Stimulated activated naive CD4-positive, alpha-beta T cell (primary cell): ENCODE measurements around the gene SESN1.

Source experiments
- DNase-seq, 6 experiments: peaks; one replicate each; lab custom pipeline; 2025; lab: John Stamatoyannopoulos, UW

Gene SESN1

GRCh38 chr6:108959972-108960582, 134.6 kb downstream of the SESN1 start:
- DNase-seq: no peak

DNA sequence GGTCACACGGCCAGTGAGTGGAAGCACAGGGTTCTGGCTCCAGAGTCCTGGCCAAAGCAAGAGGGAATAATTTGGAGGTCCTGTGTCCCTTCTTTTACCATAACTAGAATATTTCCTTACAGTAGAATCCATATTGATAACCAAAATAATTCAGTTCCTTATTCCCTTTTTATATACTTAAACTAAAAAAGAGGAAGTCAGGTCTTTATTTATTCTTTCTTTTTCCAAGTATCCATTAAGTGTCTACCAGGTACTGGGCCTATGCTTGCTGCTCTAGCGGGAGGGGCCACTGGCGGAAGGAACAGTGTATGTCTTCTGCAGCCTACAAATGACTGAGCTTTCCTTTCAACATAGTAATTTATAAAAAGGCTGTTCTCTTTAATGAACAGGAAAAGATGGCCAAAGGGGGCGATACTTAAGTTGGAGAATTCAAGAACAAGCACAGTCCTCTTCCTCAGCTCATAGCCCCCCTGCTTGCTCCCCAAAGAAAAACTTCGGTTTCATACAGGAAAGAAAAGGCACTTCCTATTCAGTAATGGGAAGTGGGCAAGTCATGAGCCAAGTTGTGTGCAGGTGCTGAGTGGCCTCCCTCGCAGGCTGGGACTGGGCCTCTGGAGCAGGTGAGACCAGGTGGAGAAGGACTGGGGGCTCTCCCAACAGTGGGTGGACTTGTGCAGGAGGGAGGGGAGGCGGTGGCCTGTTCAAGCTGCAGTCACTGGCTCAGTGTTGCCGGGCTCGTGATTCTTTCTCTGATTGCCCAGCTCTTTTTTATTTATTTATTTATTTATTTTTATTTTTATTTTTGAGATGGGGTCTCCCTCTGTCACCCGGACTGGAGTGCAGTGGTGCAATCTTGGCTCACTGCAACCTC, 135.5 kb downstream of the SESN1 start:
- DNase-seq: no peak

- no peak for DNase-seq
Observed at GRCh38 chr6:108957221-108957620, 137.4 kb downstream of the SESN1 start.

GRCh38 chr6:108955329-108955949, 139.2 kb downstream of the SESN1 start:
- no peak for DNase-seq

- no peak for DNase-seq
Observed at GRCh38 chr6:108953681-108954080, 141.0 kb downstream of the SESN1 start.

DNA sequence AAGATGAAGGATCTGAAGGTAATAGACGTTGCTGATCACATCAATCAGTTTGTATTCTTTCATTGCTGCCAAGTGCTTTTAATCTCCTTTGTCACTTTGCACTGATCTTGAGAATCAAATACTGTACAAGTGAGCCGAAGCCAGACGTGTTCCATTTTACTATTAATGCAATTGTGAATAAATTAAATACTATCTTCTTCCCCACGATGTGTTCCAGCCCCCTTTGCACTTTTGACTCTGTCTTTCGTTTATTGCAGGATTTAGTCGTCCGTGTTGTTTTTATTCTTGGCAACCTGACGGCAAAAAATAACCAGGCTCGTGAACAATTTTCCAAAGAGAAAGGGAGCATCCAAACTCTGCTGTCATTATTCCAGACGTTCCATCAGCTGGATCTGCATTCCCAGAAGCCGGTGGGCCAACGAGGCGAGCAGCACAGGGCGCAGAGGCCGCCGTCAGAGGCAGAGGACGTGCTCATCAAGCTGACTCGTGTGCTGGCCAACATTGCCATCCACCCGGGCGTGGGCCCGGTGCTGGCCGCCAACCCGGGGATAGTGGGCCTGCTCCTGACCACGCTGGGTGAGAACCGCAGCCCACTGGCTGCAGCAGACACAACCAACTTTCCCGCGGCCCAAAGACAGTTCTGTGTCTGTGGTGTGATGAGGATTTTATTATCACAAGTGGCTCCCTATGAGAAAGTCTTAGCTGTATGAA, 141.7 kb downstream of the SESN1 start:
- no peak for DNase-seq

GRCh38 chr6:108951351-108951953, 143.2 kb downstream of the SESN1 start:
- DNase-seq: no peak

GRCh38 chr6:108948181-108948661, 146.4 kb downstream of the SESN1 start:
- DNase-seq: no peak

DNA sequence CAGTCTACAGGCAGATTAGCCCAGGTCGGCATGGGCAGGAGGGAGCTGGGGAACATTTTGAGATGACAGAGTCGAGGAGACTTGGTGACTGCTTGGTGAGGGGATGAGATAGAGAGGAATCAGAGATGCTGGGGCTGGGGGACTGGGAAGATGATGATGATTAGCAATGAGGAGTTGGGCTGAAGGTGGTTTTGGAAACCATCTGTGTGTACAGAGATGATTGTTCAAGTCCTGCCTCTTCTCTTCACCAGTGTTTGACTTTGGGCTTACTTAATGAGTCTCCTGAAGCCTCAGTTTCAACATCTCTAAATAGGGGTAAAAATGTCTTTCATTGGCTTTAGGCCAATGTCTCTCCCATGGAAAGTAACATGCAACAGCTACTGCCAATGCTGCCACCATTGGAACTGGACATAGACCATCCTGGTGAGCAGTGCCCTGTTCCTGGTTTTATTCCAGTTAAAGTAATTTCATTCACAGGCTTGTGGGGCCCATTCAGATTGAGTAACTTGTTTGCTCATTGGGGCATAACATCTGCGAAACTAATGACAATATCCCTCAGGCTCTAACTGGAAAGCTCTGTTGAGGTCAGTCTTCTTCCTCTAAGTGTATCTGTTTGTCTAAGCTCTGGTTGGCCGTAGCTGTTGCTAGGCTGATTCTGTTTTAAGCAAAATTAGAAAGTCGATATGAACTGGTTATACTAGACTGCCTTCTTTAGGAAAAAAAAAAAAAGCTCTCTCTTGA, 147.4 kb downstream of the SESN1 start:
- DNase-seq: no peak

DNA sequence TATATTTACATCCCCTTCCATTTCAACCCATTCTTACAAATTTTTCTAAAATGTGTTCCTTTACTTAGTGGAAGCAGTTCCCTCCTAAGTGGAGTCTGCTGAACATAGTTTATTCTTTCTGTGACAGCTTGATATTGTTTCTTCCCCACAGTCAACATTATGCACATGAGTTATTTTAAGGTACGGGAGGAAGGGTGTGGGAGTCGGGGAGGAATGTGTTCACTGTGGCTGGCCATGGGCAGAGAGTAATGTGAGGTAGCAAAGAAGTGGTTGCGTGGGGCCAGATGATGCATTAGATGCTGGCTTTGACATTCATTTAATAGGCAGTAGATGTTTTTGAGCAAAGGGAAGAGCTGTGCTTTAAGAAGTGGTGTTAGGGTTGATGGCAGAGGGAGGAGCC, 148.0 kb downstream of the SESN1 start:
- no peak for DNase-seq

DNA sequence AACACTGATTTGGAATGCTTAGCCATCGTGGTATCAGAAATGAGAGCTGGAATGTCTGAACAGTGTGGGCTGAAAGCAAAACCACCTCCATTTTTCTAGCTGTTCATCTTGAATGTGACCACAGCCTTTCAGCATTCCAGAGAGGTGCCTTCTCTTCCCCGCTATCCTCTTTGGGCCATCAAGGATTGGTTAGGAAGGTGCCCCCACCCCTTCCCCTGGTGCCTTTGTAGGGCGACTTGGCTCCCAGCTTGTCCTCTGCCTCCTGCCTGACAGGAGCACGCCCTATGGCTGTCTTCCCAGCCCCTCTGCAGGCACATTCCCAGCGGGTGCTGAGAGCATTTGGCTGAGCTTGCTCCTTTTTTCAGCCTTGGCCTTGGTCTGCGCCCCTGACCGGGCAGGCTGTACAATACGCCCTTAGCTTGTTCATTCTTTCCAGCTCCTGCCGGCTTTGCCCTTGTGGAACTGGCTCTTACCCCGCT, 148.9 kb downstream of the SESN1 start:
- DNase-seq: no peak

- no peak for DNase-seq
Observed at GRCh38 chr6:108944707-108945680, 149.7 kb downstream of the SESN1 start.

DNA sequence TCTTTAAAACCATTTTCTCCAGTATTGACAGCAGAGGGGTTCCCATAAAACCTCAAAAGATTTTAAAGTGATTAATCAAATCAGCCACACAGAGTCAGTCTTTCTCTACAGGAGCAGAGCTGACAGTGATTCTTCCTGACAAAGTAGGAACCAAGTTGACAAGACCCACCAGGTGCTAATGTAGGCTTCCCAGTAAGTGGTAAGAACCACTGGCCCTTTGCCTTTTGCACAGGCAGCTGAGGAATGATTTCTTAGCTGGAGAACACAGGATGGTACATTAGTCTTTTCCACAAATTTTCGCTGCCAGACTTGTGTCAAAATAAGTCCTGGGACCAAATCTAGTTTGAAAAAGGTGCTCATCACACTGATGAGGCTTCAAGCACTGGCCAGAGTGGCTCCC, 150.6 kb downstream of the SESN1 start:
- no peak for DNase-seq

DNA sequence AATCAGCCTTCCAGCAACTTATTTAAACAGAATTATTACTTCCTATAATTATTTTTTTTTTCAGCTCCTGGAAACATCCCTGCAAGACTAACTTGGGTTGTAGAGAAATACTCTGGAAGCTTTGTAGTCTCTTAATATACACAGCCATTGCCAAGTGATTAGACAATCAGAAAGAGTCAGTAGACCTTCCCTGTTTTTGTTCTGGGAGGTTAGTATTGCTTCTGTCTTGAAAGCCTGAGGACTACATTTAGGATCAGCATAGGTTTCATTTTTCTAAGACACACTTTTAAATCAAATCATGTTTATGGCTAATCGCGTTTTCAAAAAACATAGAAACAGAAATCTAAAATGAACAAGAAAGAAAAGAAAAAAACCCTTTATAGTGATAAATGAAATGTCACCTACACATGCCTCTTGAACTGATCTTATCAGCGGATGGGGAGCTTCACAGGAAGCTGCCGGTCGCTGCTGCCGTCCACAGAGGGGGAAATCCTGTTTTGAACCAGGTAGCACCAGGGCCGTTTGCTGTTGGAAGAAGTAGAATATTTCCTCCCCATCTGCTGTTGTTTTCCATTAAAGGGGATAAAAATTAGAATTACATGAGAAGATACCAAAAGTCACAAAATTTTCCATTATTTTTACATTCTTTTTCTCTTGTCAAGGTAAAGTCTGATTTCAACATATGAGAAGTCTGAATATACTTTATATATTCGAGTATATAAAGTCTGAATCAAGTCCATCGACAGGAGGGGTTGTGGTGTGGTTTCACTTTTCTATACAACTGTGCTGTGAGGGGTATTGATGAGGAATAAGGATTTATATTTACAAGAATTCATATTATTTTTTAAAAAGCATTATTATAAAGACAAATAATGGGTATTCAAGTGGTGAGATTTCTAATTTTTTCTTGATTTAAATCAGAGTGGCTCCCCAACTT, 151.8 kb downstream of the SESN1 start:
- peak; percentile 25 to 69 (median 66) for DNase-seq

- no peak for DNase-seq
Observed at GRCh38 chr6:108941859-108942258, 152.8 kb downstream of the SESN1 start.

GRCh38 chr6:108941281-108941680, 153.4 kb downstream of the SESN1 start:
- no peak for DNase-seq

- DNase-seq: no peak
Observed at GRCh38 chr6:108940741-108941140, 153.9 kb downstream of the SESN1 start.

- no peak for DNase-seq
Observed at GRCh38 chr6:108937170-108937569, 157.5 kb downstream of the SESN1 start.
